ENCODE results near the gene PABPN1L. TPM values are rescaled to one million over a fixed set of nuclear protein-coding genes. Genes with fewer than 3 reads are reported as not detected.

PABPN1L gene
- total and polyA plus RNA-seq, 10 of the 15 experiments (the other 5 are each of a cell fraction or from before 2014, with no cell fraction given) = not detected

- TF ChIP-seq TBL1XR1 (IDR thresholded peaks at IDR 0.05; ENCODE audit: low read depth, low read length) (no peak), FOS (IDR thresholded peaks at IDR 0.05; ENCODE audit: borderline replicate concordance, extremely low read depth, insufficient read length) (no peak), HCFC1 (IDR thresholded peaks at IDR 0.05; ENCODE audit: low read length) (no peak), TAF1 (IDR thresholded peaks at IDR 0.05; ENCODE audit: borderline replicate concordance, low read depth, low read length) (no peak)
Measured at GRCh38 chr16:88906020-88906419, 39.6 kb upstream of the PABPN1L start (continued).

GRCh38 chr16:88905563-88905962 is 39.1 kb upstream of the PABPN1L start:
- H3K9me3 ChIP-seq (replicated peaks; ENCODE audit: control insufficient read depth, insufficient read depth, low read length) = no peaks in the 10 kb centered on the region
- DNase-seq (ENCODE audit: low read depth, low spot score) = no peak
- SMC1A ChIA-PET (ENCODE audit: uncharacterized antibody, unreplicated experiment) = no interaction called here
- no peak overlapping the region for H3K27ac ChIP-seq (ENCODE audit: control insufficient read depth, insufficient read depth)
- H4K20me1 ChIP-seq (ENCODE audit: control insufficient read depth, insufficient read depth) = peaks cover 3% of the 10 kb centered on the region; the same call in 1 of the 2 replicates
- no peak overlapping the region for H3K4me2 ChIP-seq (ENCODE audit: control insufficient read depth, insufficient read depth)
- in situ Hi-C loops (cut with MboI) = no loop called here
- FAIRE-seq = no peak
- no peaks in the 10 kb centered on the region; a peak in 2 of 4 replicates for H3K36me3 ChIP-seq (ENCODE audit: control insufficient read depth in 2 of 2, insufficient read depth in 2 of 2, low read length in 1 of 2)
- RAD21 ChIA-PET (ENCODE audit: unreplicated experiment) = interaction anchor here (0.7 kb wide), 1 partner anchor 256 kb away, joined by 3 read pairs; no protein-coding TSS in a partner anchor
- BruUV-seq (replicated peaks) = no TSS peak
- CTCF ChIA-PET = interaction anchor here (0.5 kb wide), 1 partner anchor 81 kb away, joined by 3 read pairs; no protein-coding TSS in a partner anchor
- H3K4me1 ChIP-seq (ENCODE audit: control insufficient read depth, insufficient read depth, low read length) = no peaks in the 10 kb centered on the region; the same call in 1 of the 2 replicates
- POLR2A ChIA-PET = no interaction called here
- no peak overlapping the region for H3K9ac ChIP-seq (ENCODE audit: control insufficient read depth, insufficient read depth, low read length)
- peak; percentile 72 for ATAC-seq
- TF ChIP-seq YY1 (IDR thresholded peaks at IDR 0.05; ENCODE audit: low read depth, low read length) = peak; percentile 36; the same call in 1 of the 2 replicates
- TF ChIP-seq TCF12 (IDR thresholded peaks at IDR 0.05; ENCODE audit: low read depth, low read length) = 0 out of 2 replicates have a peak, but pooled peaks have one; percentile 44
- TF ChIP-seq E2F4 (IDR thresholded peaks at IDR 0.05; ENCODE audit: low read depth, low read length) = no peak
- no peak for TF ChIP-seq ATF7 (IDR thresholded peaks at IDR 0.05; ENCODE audit: low read depth)
- no peak for TF ChIP-seq ATF2 (IDR thresholded peaks at IDR 0.05; ENCODE audit: low read length)
- no peaks in the 10 kb centered on the region; the same call in 1 of the 2 replicates for H3K79me2 ChIP-seq (ENCODE audit: control insufficient read depth, insufficient read depth, low read length)
- intact Hi-C loops (cut with micrococcal nuclease; ENCODE audit: unreplicated experiment) = no loop called here
- H2AFZ ChIP-seq (ENCODE audit: control insufficient read depth, low read depth, low read length) = no peak overlapping the region
- H3K27me3 ChIP-seq (replicated peaks in 1 of 2; ENCODE audit: control insufficient read depth in 2 of 2, insufficient read depth in 2 of 2, low read length in 1 of 2) = no peaks in the 10 kb centered on the region
- no peak overlapping the region for H3K4me3 ChIP-seq
- WGBS (ENCODE audit: insufficient coverage, insufficient replicate concordance, low lambda C conversion rate, missing lambda C conversion rate) = 96% methylated on average over 2 of the region's 13 CpGs
